ENCODE results near the gene PLOD3.

The PLOD3 gene

DNA sequence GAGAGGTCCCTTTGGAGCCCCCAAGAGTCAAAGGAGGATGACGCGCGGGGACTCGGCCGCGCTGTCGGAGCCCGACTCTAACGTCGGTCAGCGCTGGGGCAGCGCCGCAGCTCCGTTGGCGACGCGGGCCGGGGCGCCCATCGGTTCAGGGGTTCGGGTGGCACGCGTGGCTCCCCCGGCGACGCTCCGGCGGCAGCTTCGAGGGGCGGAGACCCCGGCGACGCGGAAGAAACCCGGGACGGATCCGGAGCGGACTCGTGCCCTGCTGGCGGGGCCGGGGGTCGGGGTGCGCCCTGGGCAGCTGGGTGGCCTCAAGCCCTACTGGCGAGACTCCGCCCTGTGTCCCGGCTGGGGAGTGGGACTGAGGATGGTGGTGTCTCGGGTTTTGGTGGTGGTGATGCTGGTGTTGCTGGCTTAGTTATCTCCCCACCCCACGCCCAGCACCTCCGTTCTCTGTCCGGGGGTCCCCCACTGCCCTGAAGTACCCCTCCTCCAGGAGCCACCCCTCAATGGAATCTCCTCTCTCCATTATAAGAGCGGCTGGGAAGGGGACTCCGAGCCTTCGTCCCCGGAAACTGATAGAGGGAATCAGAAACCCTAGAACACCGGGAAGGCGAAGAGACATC, 37.1 kb downstream of the PLOD3 start, which contains the start of gene NAT16:
NAT16 (minus strand) TSS at position 164 of the 626 bp plus-strand sequence. CDS start 5,486 bp downstream, outside the sequence.
- TF ChIP-seq, protein P1, sequence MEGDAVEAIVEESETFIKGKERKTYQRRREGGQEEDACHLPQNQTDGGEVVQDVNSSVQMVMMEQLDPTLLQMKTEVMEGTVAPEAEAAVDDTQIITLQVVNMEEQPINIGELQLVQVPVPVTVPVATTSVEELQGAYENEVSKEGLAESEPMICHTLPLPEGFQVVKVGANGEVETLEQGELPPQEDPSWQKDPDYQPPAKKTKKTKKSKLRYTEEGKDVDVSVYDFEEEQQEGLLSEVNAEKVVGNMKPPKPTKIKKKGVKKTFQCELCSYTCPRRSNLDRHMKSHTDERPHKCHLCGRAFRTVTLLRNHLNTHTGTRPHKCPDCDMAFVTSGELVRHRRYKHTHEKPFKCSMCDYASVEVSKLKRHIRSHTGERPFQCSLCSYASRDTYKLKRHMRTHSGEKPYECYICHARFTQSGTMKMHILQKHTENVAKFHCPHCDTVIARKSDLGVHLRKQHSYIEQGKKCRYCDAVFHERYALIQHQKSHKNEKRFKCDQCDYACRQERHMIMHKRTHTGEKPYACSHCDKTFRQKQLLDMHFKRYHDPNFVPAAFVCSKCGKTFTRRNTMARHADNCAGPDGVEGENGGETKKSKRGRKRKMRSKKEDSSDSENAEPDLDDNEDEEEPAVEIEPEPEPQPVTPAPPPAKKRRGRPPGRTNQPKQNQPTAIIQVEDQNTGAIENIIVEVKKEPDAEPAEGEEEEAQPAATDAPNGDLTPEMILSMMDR (conservative IDR thresholded peaks at IDR 0.05) = no peak
- TF ChIP-seq ZFX (IDR thresholded peaks at IDR 0.05) = no peak
- H3K27ac ChIP-seq = no peak within 1 kb of the TSS

DNA sequence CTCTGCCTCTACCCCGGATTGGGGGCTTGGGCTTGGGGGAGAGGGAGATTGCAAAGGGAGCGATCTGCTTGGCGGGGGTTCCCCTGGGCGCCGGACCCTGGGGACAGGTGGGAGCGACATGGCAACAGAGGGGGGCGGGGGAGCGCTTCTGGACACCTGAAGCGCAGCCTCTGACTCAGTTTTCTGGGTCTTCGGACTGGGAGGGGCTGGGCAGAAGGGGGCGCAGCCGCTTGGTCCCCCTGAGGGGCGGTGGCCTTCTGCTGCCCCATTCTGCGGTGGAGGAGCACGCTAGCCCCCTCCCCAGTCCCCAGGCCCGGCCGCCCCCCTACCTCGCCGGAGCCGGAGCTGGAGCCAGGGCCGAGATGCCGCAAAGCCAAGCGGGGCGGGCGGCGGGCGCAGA, 37.7 kb downstream of the PLOD3 start:
- no peak overlapping the region for H3K27ac ChIP-seq
- no peak for TF ChIP-seq ZFX (IDR thresholded peaks at IDR 0.05)
- TF ChIP-seq, protein P1 (conservative IDR thresholded peaks at IDR 0.05) = no peak

- H3K27ac ChIP-seq = no peak overlapping the region
- no peak for TF ChIP-seq ZFX (IDR thresholded peaks at IDR 0.05)
- TF ChIP-seq, protein P1 (conservative IDR thresholded peaks at IDR 0.05) = no peak
Observed at GRCh38 chr7:101179117-101179516, 38.3 kb downstream of the PLOD3 start.

GRCh38 chr7:101177644-101178043, 39.7 kb downstream of the PLOD3 start:
- H3K27ac ChIP-seq = no peak overlapping the region
- no peak for TF ChIP-seq ZFX (IDR thresholded peaks at IDR 0.05)
- TF ChIP-seq, protein P1 (conservative IDR thresholded peaks at IDR 0.05) = no peak

DNA sequence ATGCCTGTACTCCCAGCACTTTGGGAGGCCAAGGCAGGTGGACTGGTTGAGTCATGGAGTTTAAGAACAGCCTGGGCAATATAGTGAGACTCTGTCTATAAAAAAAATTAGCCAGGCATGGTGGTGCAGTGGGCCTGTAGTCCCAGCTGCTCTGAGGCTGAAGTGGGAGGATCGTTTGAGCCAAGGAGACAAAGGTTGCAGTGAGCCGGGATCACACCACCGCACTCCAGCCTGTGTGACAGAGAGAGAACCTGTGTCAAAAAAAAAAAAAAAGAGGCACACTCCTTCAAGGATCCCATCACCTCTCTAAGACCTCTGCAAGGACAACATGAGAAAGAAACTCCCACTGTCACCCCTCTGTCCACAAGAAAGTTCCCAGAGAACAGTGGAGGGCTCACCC, 41.7 kb downstream of the PLOD3 start:
- TF ChIP-seq, protein P1 (conservative IDR thresholded peaks at IDR 0.05) = no peak
- no peak for TF ChIP-seq ZFX (IDR thresholded peaks at IDR 0.05)

GRCh38 chr7:101174322-101174854, 43.0 kb downstream of the PLOD3 start:
- no peak for TF ChIP-seq ZFX (IDR thresholded peaks at IDR 0.05)
- TF ChIP-seq, protein P1 (conservative IDR thresholded peaks at IDR 0.05) = no peak
- no peak overlapping the region for H3K27ac ChIP-seq

More for the DNA sequence above, 41.7 kb downstream of the PLOD3 start:
- no peak overlapping the region for H3K27ac ChIP-seq

DNA sequence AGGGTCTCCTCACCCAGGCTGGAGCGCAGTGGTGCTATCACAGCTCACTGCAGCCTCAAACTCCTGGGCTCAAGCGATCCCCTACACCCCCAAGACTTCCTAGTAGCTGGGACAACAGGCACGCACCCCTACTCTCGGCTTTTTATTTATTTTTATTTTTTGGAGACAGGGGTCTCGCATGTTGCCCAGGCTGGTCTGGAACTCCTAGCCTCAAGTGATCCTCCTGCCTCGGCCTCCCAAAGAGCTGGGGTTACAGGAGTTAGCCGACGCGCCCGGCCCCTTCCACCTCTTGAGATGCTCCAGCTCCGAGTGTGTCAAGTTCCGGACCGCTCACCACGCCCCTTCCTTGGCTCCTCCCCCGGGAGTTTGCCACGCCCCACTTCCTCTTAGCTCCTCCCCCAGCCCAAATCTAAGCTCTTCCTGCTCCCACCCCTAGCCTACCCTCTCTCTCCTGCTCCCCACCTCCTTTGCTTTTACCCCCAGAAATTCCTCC, 43.6 kb downstream of the PLOD3 start:
- TF ChIP-seq, protein P1 (conservative IDR thresholded peaks at IDR 0.05) = no peak
- no peak for TF ChIP-seq ZFX (IDR thresholded peaks at IDR 0.05)
- H3K27ac ChIP-seq = no peak overlapping the region

Data from C4-2B (cell line).